Kidney (tissue), 14 donors: ENCODE data around the gene CAMK2B. TPM values are rescaled to one million over a fixed set of nuclear protein-coding genes. Genes with fewer than 3 reads are reported as not detected.

Experiments
- DNase-seq, 5 donors: peaks; one replicate each; pipeline ENCODE4 v3.0.0-alpha.2; 2013 to 2020
- FAIRE-seq: peaks from 2 replicates; lab custom pipeline; 2012; peaks lifted over from hg19 to GRCh38; lab: Jason Lieb, UNC
- H3K27ac ChIP-seq, 2 donors: one replicate each; pipeline ENCODE4 v1.7.0; 2013; ENCODE audit warnings: low read depth in 2 of 2, low read length in 2 of 2, inconsistent platforms in 1 of 2
- H3K27me3 ChIP-seq: one replicate; pipeline ENCODE4 v1.7.1; 2013; ENCODE audit warnings: low read length, inconsistent platforms; ENCODE audit not compliant: control insufficient read depth, insufficient read depth
- H3K36me3 ChIP-seq, 3 donors: one replicate each; pipeline versions ENCODE4 v1.7.0 to v1.7.1; 2013; ENCODE audit warnings: low read length in 3 of 3, control low read depth in 1 of 3, inconsistent platforms in 1 of 3; ENCODE audit not compliant: insufficient read depth in 3 of 3, control insufficient read depth in 2 of 3
- H3K4me1 ChIP-seq, 3 donors: one replicate each; pipeline versions ENCODE4 v1.7.0 to v1.7.1; 2013; ENCODE audit warnings: low read length in 3 of 3, inconsistent platforms in 1 of 3, low read depth in 1 of 3; ENCODE audit not compliant: control insufficient read depth in 2 of 3, insufficient read depth in 2 of 3
- H3K4me3 ChIP-seq, 3 donors: one replicate each; pipeline versions ENCODE4 v1.7.0 to v1.8.1; 2013; ENCODE audit warnings: low read length in 3 of 3, control low read depth in 1 of 3, inconsistent platforms in 1 of 3
- H3K9ac ChIP-seq, 3 donors: one replicate each; pipeline versions ENCODE4 v1.7.0 to v1.7.1; 2013; ENCODE audit warnings: low read length in 3 of 3, control low read depth in 1 of 3, inconsistent platforms in 1 of 3
- H3K9me3 ChIP-seq, 3 donors: one replicate each; pipeline versions ENCODE4 v1.7.0 to v1.7.1; 2013; ENCODE audit warnings: low read length in 3 of 3, control low read depth in 1 of 3, inconsistent platforms in 1 of 3; ENCODE audit not compliant: control insufficient read depth in 2 of 3, insufficient read depth in 1 of 3
- CTCF ChIP-seq: IDR thresholded peaks from 3 replicates; pipeline ENCODE4 v1.5.1; 2012; ENCODE audit warnings: mild to moderate bottlenecking, moderate library complexity, borderline replicate concordance; ENCODE audit not compliant: insufficient read depth; ENCODE audit errors: extremely low read depth
- intact Hi-C: fragments of 100-400 bp; cut with DNase I; formaldehyde crosslinking; loops from one replicate; pipeline ENCODE4 v1.11.1; 2022
- polyA plus RNA-seq: library from polyadenylated mRNA; stranded (reverse); fragments of 350-450 nt; fragmentation: Illumina TruSeq; extraction: RNeasy Lipid Tissue Mini Kit (QIAGEN cat#74804); gene quantifications from one replicate; pipeline ENCODE4 v1.2.3, GENCODE V29; 2014; ENCODE audit warnings: low read depth, low replicate concordance; ENCODE audit not compliant: insufficient read depth
- total RNA-seq: library from RNA; stranded (reverse); fragmentation: NEBNext Ultra II Directional; extraction: Animal tissue kit (Norgen Biotek cat#: 25700); gene quantifications from one replicate; pipeline ENCODE4 v1.2.1, GENCODE V29; 2021
- donor health status: control.
- donor health status: control.
- donor health status: control.
- donor health status: control.
- donor health status: control.
- donor health status: DM: yes; HTN: yes; CAD: no.
- donor health status: Normal renal cell carcinoma (clear cell type).

Gene CAMK2B
- total and polyA plus RNA-seq, 2 donors from 2014 or later, result 1.1 to 3.2 TPM

- intact Hi-C loops, result no loop called here
- Histone ChIP-seq H3K36me3 (no peaks in the 10 kb centered on the region), H3K4me3 (no peak overlapping the region), H3K9me3 (no peaks in the 10 kb centered on the region), H3K9ac (no peak overlapping the region), H3K4me1 (peaks cover 0 to 2% (median 0%) of the 10 kb centered on the region in 3 donors), H3K27ac (no peak overlapping the region), H3K27me3 (no peaks in the 10 kb centered on the region)
- FAIRE-seq (no peak), DNase-seq (no peak)
- no peak for TF ChIP-seq CTCF
Measured at GRCh38 chr7:44188480-44189225, 136.7 kb downstream of the CAMK2B start.

GRCh38 chr7:44187636-44188416 lies 137.6 kb downstream of the CAMK2B start:
- no peak overlapping the region for H3K9ac ChIP-seq
- no peak for FAIRE-seq

GRCh38 chr7:44186736-44187135 lies 138.7 kb downstream of the CAMK2B start:
- no peak overlapping the region for H3K9ac ChIP-seq
- DNase-seq (no peak), FAIRE-seq (no peak)
- H3K4me3 ChIP-seq, result no peak overlapping the region
- intact Hi-C loops, result no loop called here
- H3K36me3 ChIP-seq, result no peaks in the 10 kb centered on the region
- no peaks in the 10 kb centered on the region for H3K27me3 ChIP-seq
- TF ChIP-seq CTCF, result no peak
- no peak overlapping the region for H3K27ac ChIP-seq
- H3K9me3 ChIP-seq, result peaks cover 0 to 14% (median 0%) of the 10 kb centered on the region in 3 donors
- H3K4me1 ChIP-seq, result no peaks in the 10 kb centered on the region

More at GRCh38 chr7:44187636-44188416, 137.6 kb downstream of the CAMK2B start:
- Histone ChIP-seq H3K4me3 (no peak overlapping the region), H3K36me3 (no peaks in the 10 kb centered on the region), H3K27me3 (no peaks in the 10 kb centered on the region), H3K4me1 (peaks cover 0 to 2% (median 0%) of the 10 kb centered on the region in 3 donors), H3K9me3 (peaks cover 0 to 4% (median 0%) of the 10 kb centered on the region in 3 donors), H3K27ac (no peak overlapping the region)
- intact Hi-C loops, result no loop called here
- no peak for TF ChIP-seq CTCF
- DNase-seq, result no peak
